GM21529 (cell line): ENCODE measurements around the gene SNX10.

ENCODE experiments used
- ATAC-seq: cut with Tn5 transposase; IDR thresholded peaks from one replicate; pipeline ENCODE4 v1.9.1; 2021; ENCODE audit not compliant: unreplicated experiment

The SNX10 gene

GRCh38 chr7:26365901-26366275 is 74.2 kb downstream of the SNX10 start:
- ATAC-seq: no peak

- no peak for ATAC-seq
Observed at GRCh38 chr7:26367219-26367711, 75.6 kb downstream of the SNX10 start.

GRCh38 chr7:26368542-26368941 is 76.9 kb downstream of the SNX10 start:
- ATAC-seq: no peak

GRCh38 chr7:26369593-26369992 is 77.9 kb downstream of the SNX10 start:
- ATAC-seq: no peak

GRCh38 chr7:26370011-26370410 is 78.3 kb downstream of the SNX10 start:
- no peak for ATAC-seq

GRCh38 chr7:26372249-26372648 is 80.6 kb downstream of the SNX10 start:
- ATAC-seq: no peak

- ATAC-seq: no peak
Observed at GRCh38 chr7:26372704-26373103, 81.0 kb downstream of the SNX10 start.

- ATAC-seq: no peak
Observed at GRCh38 chr7:26374647-26375373, 83.1 kb downstream of the SNX10 start.

GRCh38 chr7:26375726-26376174 is 84.1 kb downstream of the SNX10 start:
- ATAC-seq: peak; percentile 25

GRCh38 chr7:26376175-26376917 is 84.7 kb downstream of the SNX10 start:
- peak; percentile 47 for ATAC-seq

- ATAC-seq: no peak
Observed at GRCh38 chr7:26378016-26378415, 86.4 kb downstream of the SNX10 start.

GRCh38 chr7:26379711-26380110 is 88.0 kb downstream of the SNX10 start:
- ATAC-seq: no peak

GRCh38 chr7:26381476-26382353 is 90.1 kb downstream of the SNX10 start:
- ATAC-seq: no peak

- no peak for ATAC-seq
Observed at GRCh38 chr7:26385240-26385639, 93.6 kb downstream of the SNX10 start.

GRCh38 chr7:26387731-26388130 is 96.1 kb downstream of the SNX10 start:
- no peak for ATAC-seq

GRCh38 chr7:26388256-26388655 is 96.6 kb downstream of the SNX10 start:
- peak; percentile 86 for ATAC-seq

GRCh38 chr7:26390016-26390415 is 98.4 kb downstream of the SNX10 start:
- no peak for ATAC-seq

GRCh38 chr7:26393818-26394217 is 102.2 kb downstream of the SNX10 start:
- ATAC-seq: no peak

GRCh38 chr7:26397332-26397731 is 105.7 kb downstream of the SNX10 start:
- ATAC-seq: no peak

- peak; percentile 26 for ATAC-seq
Observed at GRCh38 chr7:26397796-26398426, 106.2 kb downstream of the SNX10 start.

- peak; percentile 52 for ATAC-seq
Observed at GRCh38 chr7:26398427-26398755, 106.7 kb downstream of the SNX10 start.
